Jurkat, Clone E6-1 (cell line): ENCODE results near the gene SLC43A3.
"Not testable (repeated sequence)": the region's sequence is repeated elsewhere in the genome, so short reads cannot be mapped to it uniquely, and the experiment has no call there.

ENCODE experiments used
- DNase-seq: peaks from one replicate; pipeline ENCODE4 v3.0.0-alpha.2; 2011; ENCODE audit warnings: low read depth, low spot score
- H3K4me3 ChIP-seq: 2 replicates; pipeline ENCODE4 v1.5.1; 2011; ENCODE audit warnings: mild to moderate bottlenecking, low read length, control low read depth, moderate library complexity

SLC43A3 gene

GRCh38 chr11:57460758-57461749, 34.1 kb upstream of the SLC43A3 start:
- no peak for DNase-seq
- H3K4me3 ChIP-seq: peak overlapping the region; percentile 56

GRCh38 chr11:57460022-57460757, 33.3 kb upstream of the SLC43A3 start, which contains the start of gene RTN4RL2:
RTN4RL2 (plus strand) TSS chr11:57460528; CDS start chr11:57460866, 338 bp downstream.
- peak within 1 kb of the TSS; percentile 56 for H3K4me3 ChIP-seq
- peak; percentile 60 for DNase-seq

- no peak for DNase-seq
- peak overlapping the region; percentile 56 for H3K4me3 ChIP-seq
Measured at GRCh38 chr11:57459164-57460021, 32.5 kb upstream of the SLC43A3 start.

- peak overlapping the region; percentile 32 for H3K4me3 ChIP-seq
- DNase-seq: no peak
Measured at GRCh38 chr11:57458410-57459163, 31.7 kb upstream of the SLC43A3 start.

GRCh38 chr11:57458060-57458409, 31.1 kb upstream of the SLC43A3 start:
- no peak for DNase-seq
- peak overlapping the region; percentile 32; the same call in 1 of the 2 replicates for H3K4me3 ChIP-seq

- no peak for DNase-seq
- H3K4me3 ChIP-seq: no peak overlapping the region
Measured at GRCh38 chr11:57457643-57458023, 30.7 kb upstream of the SLC43A3 start.

GRCh38 chr11:57456960-57457642, 30.2 kb upstream of the SLC43A3 start:
- DNase-seq: peak; percentile 27
- no peak overlapping the region for H3K4me3 ChIP-seq

- H3K4me3 ChIP-seq: no peak overlapping the region
- DNase-seq: no peak
Measured at GRCh38 chr11:57453543-57454177, 26.7 kb upstream of the SLC43A3 start.

GRCh38 chr11:57446055-57446454, 19.1 kb upstream of the SLC43A3 start:
- H3K4me3 ChIP-seq: no peak overlapping the region
- DNase-seq: no peak

GRCh38 chr11:57445122-57445394, 18.1 kb upstream of the SLC43A3 start:
- H3K4me3 ChIP-seq, DNase-seq: not testable (repeated sequence)

GRCh38 chr11:57444362-57445121, 17.6 kb upstream of the SLC43A3 start:
- no peak overlapping the region for H3K4me3 ChIP-seq
- no peak for DNase-seq

- DNase-seq: no peak
- no peak overlapping the region for H3K4me3 ChIP-seq
Measured at GRCh38 chr11:57440744-57441414, 14.0 kb upstream of the SLC43A3 start.

GRCh38 chr11:57439786-57440185, 12.9 kb upstream of the SLC43A3 start:
- no peak overlapping the region for H3K4me3 ChIP-seq
- no peak for DNase-seq

- no peak overlapping the region for H3K4me3 ChIP-seq
- DNase-seq: no peak
Measured at GRCh38 chr11:57438345-57439285, 11.7 kb upstream of the SLC43A3 start.

GRCh38 chr11:57436031-57436430, 9.1 kb upstream of the SLC43A3 start:
- DNase-seq: no peak
- no peak overlapping the region for H3K4me3 ChIP-seq
